K562 (cell line): Measurements from ENCODE around the gene MAST1. TPM values are rescaled to one million over a fixed set of nuclear protein-coding genes. Genes with fewer than 3 reads are reported as not detected.

Experiments used
- CEBPB ChIP-seq: fragments of 450-650 bp; IDR thresholded peaks from 2 replicates; pipeline ENCODE4 v1.6.1; 2016; ENCODE audit warnings: missing genetic modification characterization, missing compliant biosample characterization
- ETV5 ChIP-seq: sonication (generic); formaldehyde crosslinking; IDR thresholded peaks from 2 replicates; pipeline ENCODE4 v1.4.0; 2020; ENCODE audit warnings: low read depth, mild to moderate bottlenecking, missing genetic modification reagents
- FOXM1 ChIP-seq, 2 experiments: fragments of 450-650 bp in 1 of 2; sonication (generic) in 1 of 2; formaldehyde crosslinking in 1 of 2; IDR thresholded peaks; 2 replicates each; pipeline versions ENCODE4 v1.6.1 to v1.9.0; 2017 to 2022; ENCODE audit warnings: low read depth in 2 of 2, mild to moderate bottlenecking in 2 of 2, missing genetic modification reagents in 1 of 2, moderate library complexity in 1 of 2
- FOXP1 ChIP-seq: sonication (generic); formaldehyde crosslinking; IDR thresholded peaks from 2 replicates; pipeline ENCODE4 v1.8.0; 2022; ENCODE audit warnings: mild to moderate bottlenecking, missing genetic modification reagents
- HCFC1 ChIP-seq: IDR thresholded peaks from 2 replicates; pipeline ENCODE4 v1.6.1; 2012; ENCODE audit warnings: low read depth, low read length, improper control_type of control experiment
- HDAC8 ChIP-seq: fragments of 450-650 bp; IDR thresholded peaks from 2 replicates; pipeline ENCODE4 v1.6.1; 2016; ENCODE audit warnings: mild to moderate bottlenecking, missing genetic modification characterization, moderate library complexity, missing compliant biosample characterization
- HMG20A ChIP-seq: fragments of 450-650 bp; formaldehyde crosslinking; conservative IDR thresholded peaks from 2 replicates; pipeline ENCODE4 v1.4.0; 2020; ENCODE audit warnings: mild to moderate bottlenecking, mixed read lengths
- HNRNPH1 ChIP-seq: fragments of 200-400 bp; formaldehyde crosslinking; optimal IDR thresholded peaks from 2 replicates; pipeline ENCODE3; 2017; ENCODE audit warnings: low read depth, mild to moderate bottlenecking, low read length, moderate library complexity
- KAT2B ChIP-seq: IDR thresholded peaks from one replicate; pipeline ENCODE4 v1.6.1; 2012; ENCODE audit warnings: low read depth, mild to moderate bottlenecking, control low read depth, inconsistent platforms, low read length, moderate library complexity
- KLF16 ChIP-seq: IDR thresholded peaks from 2 replicates; pipeline ENCODE4 v1.6.1; 2016; ENCODE audit warnings: antibody characterized with exemption
- LARP7 ChIP-seq: fragments of 450-650 bp; IDR thresholded peaks from 2 replicates; pipeline ENCODE4 v1.6.1; 2016
- MECOM ChIP-seq: fragments of 250-450 bp; sonication (Bioruptor Pico); IDR thresholded peaks from 2 replicates; pipeline ENCODE4 v1.8.0; 2022; ENCODE audit warnings: inconsistent platforms
- NELFE ChIP-seq: IDR thresholded peaks from 2 replicates; pipeline ENCODE4 v1.6.1; 2011; ENCODE audit warnings: mild to moderate bottlenecking; ENCODE audit not compliant: insufficient read depth, insufficient read length
- NUFIP1 ChIP-seq: fragments of 450-650 bp; IDR thresholded peaks from 2 replicates; pipeline ENCODE4 v1.6.1; 2018; ENCODE audit not compliant: partially characterized antibody
- RNF2 ChIP-seq: sonication (generic); IDR thresholded peaks from 2 replicates; pipeline ENCODE4 v1.6.1; 2016
- SMAD4 ChIP-seq: fragments of 250-450 bp; sonication (Bioruptor Pico); conservative IDR thresholded peaks from 2 replicates; pipeline ENCODE4 v1.8.0; 2021; ENCODE audit warnings: inconsistent platforms, mild to moderate bottlenecking, moderate library complexity
- SMARCE1 ChIP-seq: fragments of 450-650 bp; IDR thresholded peaks from 2 replicates; pipeline ENCODE4 v1.7.1; 2016; ENCODE audit warnings: mild to moderate bottlenecking
- ZNF124 ChIP-seq: sonication (generic); formaldehyde crosslinking; IDR thresholded peaks from 2 replicates; pipeline ENCODE4 v1.8.1; 2022; ENCODE audit warnings: missing genetic modification reagents
- ZNF197 ChIP-seq: fragments of 200-800 bp; sonication (Bioruptor generic); IDR thresholded peaks from 2 replicates; pipeline ENCODE4 v1.6.1; 2016; ENCODE audit warnings: low read depth, missing genetic modification characterization, missing compliant biosample characterization
- ZNF239 ChIP-seq: fragments of 250-450 bp; sonication (Bioruptor Pico); IDR thresholded peaks from 2 replicates; pipeline ENCODE4 v1.4.0; 2020; ENCODE audit warnings: mild to moderate bottlenecking
- ZNF354B ChIP-seq: fragments of 250-450 bp; sonication (Bioruptor Pico); IDR thresholded peaks from 2 replicates; pipeline ENCODE4 v1.4.0; 2020
- ZNF444 ChIP-seq: fragments of 250-450 bp; sonication (Bioruptor Pico); IDR thresholded peaks from 2 replicates; pipeline ENCODE4 v1.4.0; 2020; ENCODE audit warnings: mild to moderate bottlenecking, moderate library complexity
- ZNF695 ChIP-seq: fragments of 450-650 bp; formaldehyde crosslinking; IDR thresholded peaks from 2 replicates; pipeline ENCODE4 v1.4.0; 2020; ENCODE audit warnings: mild to moderate bottlenecking, moderate library complexity
- ZNF77 ChIP-seq: fragments of 250-450 bp; sonication (Bioruptor Pico); IDR thresholded peaks from 2 replicates; pipeline ENCODE4 v1.5.0; 2020
- polyA plus RNA-seq, 8 experiments: library from polyadenylated mRNA; depleted of rRNA in 4 of 8; stranded (reverse) in 5 of 8; unstranded in 3 of 8; fragments of >200 nt; fragmentation: Nextera tagmentation in 2 of 8; fragmentation: Illumina TruSeq in 1 of 8; extraction: Ambion mirVana in 2 of 8; extraction: Trizol in 1 of 8; gene quantifications; 2 replicates each; pipeline versions ENCODE4 v1.2.1 to v1.2.3, GENCODE V29; 2011 to 2014; ENCODE audit warnings: inconsistent platforms in 1 of 8, missing spikeins in 1 of 8
- total RNA-seq, 7 experiments: library from RNA; depleted of rRNA in 6 of 7; stranded (reverse); fragments of >200 nt in 6 of 7; fragmentation: Illumina TruSeq in 2 of 7; extraction: Trizol in 2 of 7; gene quantifications; 2 replicates each; pipeline versions ENCODE4 v1.2.1 to v1.2.3, GENCODE V29; 2011 to 2021; ENCODE audit warnings: low replicate concordance in 1 of 7
- TF ChIP-seq, protein P1 (sequence below), 2 experiments: fragments of 450-650 bp; IDR thresholded peaks; 2 replicates each; pipeline ENCODE4 v1.6.1; 2018; ENCODE audit warnings: mild to moderate bottlenecking in 2 of 2, low read depth in 1 of 2; ENCODE audit not compliant: partially characterized antibody in 2 of 2
- TF ChIP-seq, protein P2 (sequence below): fragments of 450-650 bp; formaldehyde crosslinking; IDR thresholded peaks from 2 replicates; pipeline ENCODE4 v1.4.0; 2020; ENCODE audit warnings: mild to moderate bottlenecking, moderate library complexity

Gene MAST1
- total and polyA plus RNA-seq, 9 of the 15 experiments (the other 6 are each of a cell fraction or from before 2014, with no cell fraction given), result 0.48 to 10.3 (median 3.9) TPM

DNA sequence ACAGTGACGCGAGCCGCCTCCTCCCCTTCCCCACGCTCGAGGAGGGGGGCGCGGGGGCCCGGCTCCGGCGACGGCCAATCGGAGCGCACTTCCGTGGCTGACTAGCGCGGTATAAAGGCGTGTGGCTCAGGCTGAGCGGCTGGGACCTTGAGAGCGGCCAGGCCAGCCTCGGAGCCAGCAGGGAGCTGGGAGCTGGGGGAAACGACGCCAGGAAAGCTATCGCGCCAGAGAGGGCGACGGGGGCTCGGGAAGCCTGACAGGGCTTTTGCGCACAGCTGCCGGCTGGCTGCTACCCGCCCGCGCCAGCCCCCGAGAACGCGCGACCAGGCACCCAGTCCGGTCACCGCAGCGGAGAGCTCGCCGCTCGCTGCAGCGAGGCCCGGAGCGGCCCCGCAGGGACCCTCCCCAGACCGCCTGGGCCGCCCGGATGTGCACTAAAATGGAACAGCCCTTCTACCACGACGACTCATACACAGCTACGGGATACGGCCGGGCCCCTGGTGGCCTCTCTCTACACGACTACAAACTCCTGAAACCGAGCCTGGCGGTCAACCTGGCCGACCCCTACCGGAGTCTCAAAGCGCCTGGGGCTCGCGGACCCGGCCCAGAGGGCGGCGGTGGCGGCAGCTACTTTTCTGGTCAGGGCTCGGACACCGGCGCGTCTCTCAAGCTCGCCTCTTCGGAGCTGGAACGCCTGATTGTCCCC is 46.8 kb upstream of the MAST1 start, which contains the start of gene JUNB (continued):
- TF ChIP-seq, protein P1, sequence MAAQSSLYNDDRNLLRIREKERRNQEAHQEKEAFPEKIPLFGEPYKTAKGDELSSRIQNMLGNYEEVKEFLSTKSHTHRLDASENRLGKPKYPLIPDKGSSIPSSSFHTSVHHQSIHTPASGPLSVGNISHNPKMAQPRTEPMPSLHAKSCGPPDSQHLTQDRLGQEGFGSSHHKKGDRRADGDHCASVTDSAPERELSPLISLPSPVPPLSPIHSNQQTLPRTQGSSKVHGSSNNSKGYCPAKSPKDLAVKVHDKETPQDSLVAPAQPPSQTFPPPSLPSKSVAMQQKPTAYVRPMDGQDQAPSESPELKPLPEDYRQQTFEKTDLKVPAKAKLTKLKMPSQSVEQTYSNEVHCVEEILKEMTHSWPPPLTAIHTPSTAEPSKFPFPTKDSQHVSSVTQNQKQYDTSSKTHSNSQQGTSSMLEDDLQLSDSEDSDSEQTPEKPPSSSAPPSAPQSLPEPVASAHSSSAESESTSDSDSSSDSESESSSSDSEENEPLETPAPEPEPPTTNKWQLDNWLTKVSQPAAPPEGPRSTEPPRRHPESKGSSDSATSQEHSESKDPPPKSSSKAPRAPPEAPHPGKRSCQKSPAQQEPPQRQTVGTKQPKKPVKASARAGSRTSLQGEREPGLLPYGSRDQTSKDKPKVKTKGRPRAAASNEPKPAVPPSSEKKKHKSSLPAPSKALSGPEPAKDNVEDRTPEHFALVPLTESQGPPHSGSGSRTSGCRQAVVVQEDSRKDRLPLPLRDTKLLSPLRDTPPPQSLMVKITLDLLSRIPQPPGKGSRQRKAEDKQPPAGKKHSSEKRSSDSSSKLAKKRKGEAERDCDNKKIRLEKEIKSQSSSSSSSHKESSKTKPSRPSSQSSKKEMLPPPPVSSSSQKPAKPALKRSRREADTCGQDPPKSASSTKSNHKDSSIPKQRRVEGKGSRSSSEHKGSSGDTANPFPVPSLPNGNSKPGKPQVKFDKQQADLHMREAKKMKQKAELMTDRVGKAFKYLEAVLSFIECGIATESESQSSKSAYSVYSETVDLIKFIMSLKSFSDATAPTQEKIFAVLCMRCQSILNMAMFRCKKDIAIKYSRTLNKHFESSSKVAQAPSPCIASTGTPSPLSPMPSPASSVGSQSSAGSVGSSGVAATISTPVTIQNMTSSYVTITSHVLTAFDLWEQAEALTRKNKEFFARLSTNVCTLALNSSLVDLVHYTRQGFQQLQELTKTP (IDR thresholded peaks at IDR 0.05; ENCODE audit: low read depth in 1 of 2, partially characterized antibody in 2 of 2), result no peak
- no peak for TF ChIP-seq ZNF444 (CRISPR knock-in tag)
- TF ChIP-seq HCFC1, result peak; percentile 56
- TF ChIP-seq KAT2B, result no peak
- TF ChIP-seq HNRNPH1, result no peak
- TF ChIP-seq ZNF77 (CRISPR knock-in tag), result 0 out of 2 replicates have a peak, but pooled peaks have one; percentile 70
- peak; percentile 90 for TF ChIP-seq ETV5 (CRISPR knock-in tag)
- TF ChIP-seq ZNF239 (CRISPR knock-in tag), result no peak
- TF ChIP-seq SMAD4, result peak; percentile 83
- no peak for TF ChIP-seq KLF16
- no peak for TF ChIP-seq FOXM1 (IDR thresholded peaks at IDR 0.05; ENCODE audit: low read depth)
- TF ChIP-seq FOXM1 (CRISPR knock-in tag; IDR thresholded peaks at IDR 0.05; ENCODE audit: low read depth), result peak; percentile 78; the same call in 1 of the 2 replicates
- peak; percentile 89 for TF ChIP-seq NELFE
- TF ChIP-seq ZNF124 (CRISPR knock-in tag), result no peak
- peak; percentile 95 for TF ChIP-seq FOXP1 (CRISPR knock-in tag)
- no peak for TF ChIP-seq HDAC8
- no peak for TF ChIP-seq HMG20A (CRISPR knock-in tag)
- TF ChIP-seq, protein P2, sequence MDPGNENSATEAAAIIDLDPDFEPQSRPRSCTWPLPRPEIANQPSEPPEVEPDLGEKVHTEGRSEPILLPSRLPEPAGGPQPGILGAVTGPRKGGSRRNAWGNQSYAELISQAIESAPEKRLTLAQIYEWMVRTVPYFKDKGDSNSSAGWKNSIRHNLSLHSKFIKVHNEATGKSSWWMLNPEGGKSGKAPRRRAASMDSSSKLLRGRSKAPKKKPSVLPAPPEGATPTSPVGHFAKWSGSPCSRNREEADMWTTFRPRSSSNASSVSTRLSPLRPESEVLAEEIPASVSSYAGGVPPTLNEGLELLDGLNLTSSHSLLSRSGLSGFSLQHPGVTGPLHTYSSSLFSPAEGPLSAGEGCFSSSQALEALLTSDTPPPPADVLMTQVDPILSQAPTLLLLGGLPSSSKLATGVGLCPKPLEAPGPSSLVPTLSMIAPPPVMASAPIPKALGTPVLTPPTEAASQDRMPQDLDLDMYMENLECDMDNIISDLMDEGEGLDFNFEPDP, result peak; percentile 32; the same call in 1 of the 2 replicates
- no peak for TF ChIP-seq ZNF354B (CRISPR knock-in tag)
- no peak for TF ChIP-seq NUFIP1
- no peak for TF ChIP-seq MECOM (CRISPR knock-in tag)
- no peak for TF ChIP-seq CEBPB (tag)
- TF ChIP-seq SMARCE1, result no peak
- TF ChIP-seq ZNF695 (CRISPR knock-in tag), result no peak
- no peak for TF ChIP-seq LARP7
- TF ChIP-seq RNF2, result peak; percentile 88
- no peak for TF ChIP-seq ZNF197 (CRISPR knock-in tag)
